Measurements from ENCODE around the gene CCDC88C. TPM values are rescaled to one million over a fixed set of nuclear protein-coding genes. Genes with fewer than 3 reads are reported as not detected.
"Not testable (repeated sequence)": the region's sequence is repeated elsewhere in the genome, so short reads cannot be mapped to it uniquely, and the experiment has no call there.

The CCDC88C gene
- polyA plus RNA-seq, 5 donors, result 21.4 to 36.1 (median 28.4) TPM

DNA sequence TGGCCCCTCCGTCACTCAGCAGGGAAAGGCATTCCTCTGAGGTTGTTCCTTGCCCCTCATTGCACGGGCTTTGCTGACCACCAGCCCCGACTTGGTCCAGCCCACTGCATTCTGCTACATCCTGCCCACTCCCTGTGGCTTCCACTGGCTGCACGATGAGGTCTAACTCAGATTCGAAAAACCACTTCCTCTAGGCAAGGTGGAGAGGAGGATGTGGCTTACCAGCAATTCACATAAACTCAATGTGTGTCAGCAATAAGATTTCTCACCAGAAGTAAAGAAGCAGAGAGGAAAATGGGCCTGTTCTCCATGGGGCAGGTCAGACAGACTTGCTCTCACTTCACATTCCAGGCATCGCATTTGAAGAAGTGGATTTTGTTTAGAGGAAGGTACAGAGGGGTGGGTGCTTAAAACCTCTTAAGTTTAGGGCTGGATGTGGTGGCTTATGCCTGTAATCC, 187.8 kb downstream of the CCDC88C start:
- no peak for DNase-seq

DNA sequence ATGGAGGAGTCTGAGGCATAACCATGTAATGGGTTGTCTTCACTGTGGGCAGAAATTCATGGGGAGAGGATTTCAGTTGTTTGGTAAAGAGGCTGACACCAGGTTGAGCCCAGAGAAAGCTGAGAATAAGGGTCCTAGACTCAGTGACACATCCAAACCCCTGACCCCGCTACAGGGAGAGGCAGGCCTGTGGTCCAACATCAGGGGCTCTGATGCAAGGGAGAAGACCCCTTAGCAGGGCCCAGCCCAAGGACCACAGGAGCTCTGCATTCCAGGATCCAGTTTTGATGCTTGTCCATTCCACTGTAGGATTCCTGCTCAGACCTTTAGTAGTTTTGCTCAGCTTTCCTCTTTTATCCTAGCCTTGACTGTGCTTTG, 188.6 kb downstream of the CCDC88C start:
- DNase-seq, result no peak

DNA sequence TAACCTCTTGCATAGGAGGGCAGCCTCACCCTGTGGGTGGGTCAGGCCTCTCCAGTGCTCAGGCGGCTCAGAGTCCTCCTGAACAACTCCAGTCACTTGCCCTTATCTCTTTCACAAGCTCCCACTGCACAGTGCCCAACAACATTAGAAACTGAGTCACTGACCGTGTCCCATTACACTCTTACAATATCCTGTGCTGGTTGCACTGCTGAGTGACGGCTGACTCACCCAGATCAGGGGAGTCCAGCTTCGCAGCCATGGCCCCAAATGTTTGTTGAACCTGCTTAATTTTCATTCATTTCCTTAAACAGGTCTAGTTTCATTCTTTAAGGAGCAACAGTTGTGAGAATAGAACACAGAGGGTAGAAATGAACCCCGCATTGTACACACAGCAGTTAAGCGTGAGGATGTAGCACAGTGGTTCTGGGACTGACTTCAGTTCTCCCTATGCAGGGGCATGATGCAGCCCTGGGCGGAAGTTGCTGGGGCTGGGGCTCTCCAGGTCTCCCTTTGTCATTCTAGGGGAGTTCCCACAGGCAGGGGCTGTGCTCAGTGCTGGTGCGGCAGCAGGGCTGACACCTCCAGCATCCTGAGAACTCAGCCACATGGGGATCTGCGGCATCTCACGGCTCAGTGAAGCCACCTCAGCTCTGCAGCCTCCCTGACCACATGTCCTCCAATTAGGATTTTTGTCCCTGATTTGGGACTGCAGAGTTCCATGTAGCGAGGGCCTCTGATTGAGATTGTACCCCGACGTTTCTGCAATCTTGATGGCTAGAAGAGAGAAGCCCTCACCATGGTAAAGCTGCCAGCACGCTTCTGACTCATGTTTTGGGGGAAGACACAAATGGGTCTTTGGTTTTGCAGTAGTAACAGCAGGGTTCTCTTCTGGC, 189.3 kb downstream of the CCDC88C start:
- DNase-seq, result no peak

DNA sequence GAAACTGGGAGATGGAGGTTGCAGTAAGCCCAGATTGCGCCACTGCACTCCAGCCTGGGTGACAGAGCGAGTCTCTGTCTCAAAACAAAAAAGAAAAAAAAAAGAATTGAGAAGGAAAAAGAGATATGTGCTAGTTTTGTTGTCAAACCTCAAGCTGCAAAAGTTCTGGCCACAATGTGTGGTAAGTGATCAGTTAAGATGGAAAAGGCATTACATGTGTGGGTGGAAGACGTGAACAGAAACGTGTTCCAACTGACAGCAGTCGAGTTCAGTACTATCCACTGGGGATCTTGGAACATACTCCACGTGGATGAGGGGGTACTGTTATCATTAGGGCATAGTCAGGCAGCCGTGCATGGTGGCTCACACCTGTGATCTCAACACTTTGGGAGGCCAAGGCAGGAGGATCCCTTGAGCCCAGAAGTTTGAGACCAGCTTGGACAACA, 190.4 kb downstream of the CCDC88C start:
- DNase-seq, result no peak

DNA sequence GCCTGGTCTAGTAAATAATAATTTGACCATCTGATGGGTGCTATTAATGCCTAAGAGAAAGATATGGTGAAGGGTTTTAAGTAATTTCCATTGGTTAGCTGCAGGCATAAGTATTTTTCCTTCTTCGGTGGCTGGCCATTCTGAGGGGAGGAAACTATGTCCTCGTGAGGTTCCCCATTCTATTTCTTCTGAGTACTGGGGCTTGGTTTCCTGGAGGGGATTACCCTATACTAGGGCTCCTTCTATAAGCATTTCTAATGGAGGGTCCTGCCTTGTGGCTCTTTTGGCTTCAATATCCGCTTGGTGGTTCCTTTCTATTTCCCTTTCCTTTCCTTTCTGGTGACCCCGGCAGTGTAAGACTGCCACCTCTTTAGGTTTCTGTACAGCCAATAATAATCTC, 191.3 kb downstream of the CCDC88C start:
- not testable (repeated sequence) for DNase-seq

DNA sequence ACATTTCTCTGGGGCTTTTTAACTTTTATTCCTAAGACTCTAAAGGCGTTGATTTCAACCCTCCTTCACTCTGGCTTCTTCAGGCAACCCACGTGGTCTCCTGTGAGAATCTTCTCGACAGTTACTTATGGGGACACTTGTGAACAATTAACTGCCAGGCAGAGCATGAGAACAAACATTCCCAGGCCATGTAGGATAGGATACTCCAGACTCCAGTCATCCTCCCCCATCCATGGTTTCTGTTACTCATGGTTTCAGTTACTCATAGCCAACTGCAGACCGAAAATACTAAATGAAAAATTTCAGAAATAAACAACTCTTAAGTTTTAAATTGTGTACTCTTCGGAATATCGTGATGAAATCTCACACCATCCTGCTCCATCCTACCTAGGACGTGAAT, 192.6 kb downstream of the CCDC88C start:
- DNase-seq, result no peak

DNA sequence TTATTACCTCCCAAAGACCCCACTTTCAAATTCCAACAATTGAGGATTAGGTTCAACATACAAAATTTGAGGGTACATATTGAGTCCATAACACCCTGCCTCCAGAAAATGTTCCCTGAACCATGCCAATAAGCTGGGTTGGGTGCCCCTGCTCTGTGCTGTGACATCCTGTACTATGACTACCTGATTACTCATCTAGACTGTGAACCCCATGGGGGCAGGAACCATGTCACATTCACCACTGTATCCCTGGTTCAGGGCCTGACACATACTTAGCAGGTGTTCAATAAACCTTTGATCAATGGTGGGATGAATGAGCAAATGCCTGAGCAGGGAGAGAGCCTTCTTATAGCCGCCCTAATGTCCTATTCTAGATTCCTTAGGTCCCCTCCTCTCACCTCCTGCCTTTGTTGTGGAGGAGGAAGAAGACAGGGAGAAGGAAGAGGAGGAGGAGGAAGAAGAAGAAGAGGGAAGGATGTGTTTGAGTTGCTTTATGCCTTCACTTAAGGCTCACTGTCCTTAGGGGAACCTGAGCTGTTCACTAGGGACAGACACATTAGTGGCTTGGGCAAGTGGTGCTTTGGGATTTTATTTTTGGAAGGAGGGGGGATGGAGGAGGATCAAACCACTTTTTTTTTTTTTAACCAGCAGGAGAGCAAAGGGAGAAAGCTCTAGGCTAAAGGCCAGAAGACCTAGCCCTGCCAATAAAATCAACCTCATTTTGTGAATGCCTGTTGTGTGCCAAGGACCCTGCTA, 194.4 kb downstream of the CCDC88C start:
- no peak for DNase-seq

Other genes with a start within 250 kb of the CCDC88C start
- gene GPR68, start 173.1 kb downstream of the CCDC88C start, polyA plus RNA-seq (ENCODE audit: insufficient read depth in 1 of 5, insufficient read length in 5 of 5, low replicate concordance in 1 of 5), result 1 to 10 TPM; 1.2 to 3.8 (median 2.2) TPM
- gene PPP4R3A, start 92.5 kb upstream of the CCDC88C start, polyA plus RNA-seq (ENCODE audit: insufficient read depth in 1 of 5, insufficient read length in 5 of 5, low replicate concordance in 1 of 5), result 100 to 1,000 TPM in 4 of 5 donors, 10 to 100 TPM in 1; 98.0 to 124 (median 116) TPM